Thyroid gland (tissue), 4 donors: Measurements from ENCODE around the gene ARHGAP28.

Source experiments
- POLR2A ChIP-seq, 2 donors: fragments of 450-650 bp; IDR thresholded peaks; one replicate each; pipeline ENCODE4 v1.6.1; 2017; ENCODE audit warnings: antibody characterized with exemption in 2 of 2, mild to moderate bottlenecking in 2 of 2, moderate library complexity in 1 of 2
- TF ChIP-seq, protein P1 (sequence below), 6 experiments: fragments of 200-600 bp in 3 of 6; fragments of 450-650 bp in 3 of 6; sonication (generic) in 3 of 6; IDR thresholded peaks; one replicate each; pipeline ENCODE4 v1.5.1; 2016 to 2019; ENCODE audit warnings: antibody characterized with exemption in 6 of 6, mild to moderate bottlenecking in 2 of 6, inconsistent platforms in 1 of 6, moderate library complexity in 1 of 6

DNA sequence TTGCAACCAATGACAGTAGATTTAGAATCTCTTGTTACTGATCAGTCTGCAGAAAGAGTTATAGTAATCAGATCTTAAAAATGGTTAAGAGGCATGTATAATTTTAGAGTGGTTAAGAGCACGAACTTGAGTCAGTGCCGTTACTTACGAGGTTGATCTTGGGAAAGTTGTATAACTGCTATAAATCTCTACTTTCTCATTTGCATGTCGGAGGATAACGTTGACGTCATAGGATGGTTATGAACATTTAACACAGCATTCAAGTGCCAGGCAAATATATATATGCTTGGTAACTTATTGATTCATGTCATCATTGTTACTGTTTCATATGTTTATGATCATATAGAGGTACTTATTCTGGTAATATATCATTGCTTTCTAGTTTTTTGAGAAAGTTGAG is 146.2 kb downstream of the ARHGAP28 start:
- TF ChIP-seq, protein P1, sequence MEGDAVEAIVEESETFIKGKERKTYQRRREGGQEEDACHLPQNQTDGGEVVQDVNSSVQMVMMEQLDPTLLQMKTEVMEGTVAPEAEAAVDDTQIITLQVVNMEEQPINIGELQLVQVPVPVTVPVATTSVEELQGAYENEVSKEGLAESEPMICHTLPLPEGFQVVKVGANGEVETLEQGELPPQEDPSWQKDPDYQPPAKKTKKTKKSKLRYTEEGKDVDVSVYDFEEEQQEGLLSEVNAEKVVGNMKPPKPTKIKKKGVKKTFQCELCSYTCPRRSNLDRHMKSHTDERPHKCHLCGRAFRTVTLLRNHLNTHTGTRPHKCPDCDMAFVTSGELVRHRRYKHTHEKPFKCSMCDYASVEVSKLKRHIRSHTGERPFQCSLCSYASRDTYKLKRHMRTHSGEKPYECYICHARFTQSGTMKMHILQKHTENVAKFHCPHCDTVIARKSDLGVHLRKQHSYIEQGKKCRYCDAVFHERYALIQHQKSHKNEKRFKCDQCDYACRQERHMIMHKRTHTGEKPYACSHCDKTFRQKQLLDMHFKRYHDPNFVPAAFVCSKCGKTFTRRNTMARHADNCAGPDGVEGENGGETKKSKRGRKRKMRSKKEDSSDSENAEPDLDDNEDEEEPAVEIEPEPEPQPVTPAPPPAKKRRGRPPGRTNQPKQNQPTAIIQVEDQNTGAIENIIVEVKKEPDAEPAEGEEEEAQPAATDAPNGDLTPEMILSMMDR (IDR thresholded peaks at IDR 0.05) = no peak
- no peak for TF ChIP-seq POLR2A (IDR thresholded peaks at IDR 0.05)
